ENCODE results near the gene UBE2R2. TPM values are rescaled to one million over a fixed set of nuclear protein-coding genes. Genes with fewer than 3 reads are reported as not detected.

The UBE2R2 gene
- total RNA-seq, 2 experiments from 2014 or later, result 13.7 to 57.3 TPM

- TF ChIP-seq EZH2phosphoT487 (IDR thresholded peaks at IDR 0.05; ENCODE audit: borderline replicate concordance, low read depth, low read length), result no peak
- TF ChIP-seq, protein P1, sequence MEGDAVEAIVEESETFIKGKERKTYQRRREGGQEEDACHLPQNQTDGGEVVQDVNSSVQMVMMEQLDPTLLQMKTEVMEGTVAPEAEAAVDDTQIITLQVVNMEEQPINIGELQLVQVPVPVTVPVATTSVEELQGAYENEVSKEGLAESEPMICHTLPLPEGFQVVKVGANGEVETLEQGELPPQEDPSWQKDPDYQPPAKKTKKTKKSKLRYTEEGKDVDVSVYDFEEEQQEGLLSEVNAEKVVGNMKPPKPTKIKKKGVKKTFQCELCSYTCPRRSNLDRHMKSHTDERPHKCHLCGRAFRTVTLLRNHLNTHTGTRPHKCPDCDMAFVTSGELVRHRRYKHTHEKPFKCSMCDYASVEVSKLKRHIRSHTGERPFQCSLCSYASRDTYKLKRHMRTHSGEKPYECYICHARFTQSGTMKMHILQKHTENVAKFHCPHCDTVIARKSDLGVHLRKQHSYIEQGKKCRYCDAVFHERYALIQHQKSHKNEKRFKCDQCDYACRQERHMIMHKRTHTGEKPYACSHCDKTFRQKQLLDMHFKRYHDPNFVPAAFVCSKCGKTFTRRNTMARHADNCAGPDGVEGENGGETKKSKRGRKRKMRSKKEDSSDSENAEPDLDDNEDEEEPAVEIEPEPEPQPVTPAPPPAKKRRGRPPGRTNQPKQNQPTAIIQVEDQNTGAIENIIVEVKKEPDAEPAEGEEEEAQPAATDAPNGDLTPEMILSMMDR (conservative IDR thresholded peaks at IDR 0.05; ENCODE audit: low read length), result no peak
- Histone ChIP-seq H2AFZ (ENCODE audit: low read length) (no peak overlapping the region), H3K79me2 (ENCODE audit: insufficient read depth, low read depth, low read length) (no peaks in the 10 kb centered on the region), H4K20me1 (ENCODE audit: insufficient read depth, low read length) (no peaks in the 10 kb centered on the region), H3K9me3 (ENCODE audit: low read length) (no peaks in the 10 kb centered on the region), H3K4me2 (ENCODE audit: low read length) (no peak overlapping the region), H3K4me1 (ENCODE audit: insufficient read depth, low read length, poor library complexity, severe bottlenecking) (peaks cover 4% of the 10 kb centered on the region), H3K4me3 (ENCODE audit: low read depth, low read length, poor library complexity, severe bottlenecking) (no peak overlapping the region), H3K36me3 (ENCODE audit: insufficient read depth, low read length) (no peaks in the 10 kb centered on the region), H3K27ac (ENCODE audit: low read depth, low read length, poor library complexity, severe bottlenecking) (no peak overlapping the region), H3K9me2 (ENCODE audit: insufficient read depth, low read length) (no peaks in the 10 kb centered on the region)
- no TSS peak for BruUV-seq (replicated peaks)
- intact Hi-C loops (cut with micrococcal nuclease; ENCODE audit: unreplicated experiment), result no loop called here
- DNase-seq (ENCODE audit: low spot score), result no peak
- POLR2A ChIA-PET, result no interaction called here
- CTCF ChIA-PET (ENCODE audit: unreplicated experiment), result no interaction called here
Measured at GRCh38 chr9:33776578-33776977, 40.4 kb upstream of the UBE2R2 start.

GRCh38 chr9:33778700-33779351, 38.1 kb upstream of the UBE2R2 start:
- ChIA-PET CTCF (ENCODE audit: unreplicated experiment) (interaction anchor here (0.6 kb wide), 1 partner anchor 41 kb away, joined by 3 read pairs; no protein-coding TSS in a partner anchor), POLR2A (interaction anchor here (0.6 to 1.2 kb wide), 4 partner anchors 35 to 686 kb away, joined by 3 to 4 read pairs (median 4); no protein-coding TSS in a partner anchor)
- intact Hi-C loops (cut with micrococcal nuclease; ENCODE audit: unreplicated experiment), result loop anchor here (2.0 kb wide), 2 partner anchors 40 to 154 kb away; no protein-coding TSS in a partner anchor
- H3K36me3 ChIP-seq (ENCODE audit: insufficient read depth, low read length), result no peaks in the 10 kb centered on the region
- H3K4me1 ChIP-seq (ENCODE audit: insufficient read depth, low read length, poor library complexity, severe bottlenecking), result peaks cover 4% of the 10 kb centered on the region
- TF ChIP-seq EZH2phosphoT487 (IDR thresholded peaks at IDR 0.05; ENCODE audit: borderline replicate concordance, low read depth, low read length), result no peak
- TF ChIP-seq, protein P1 (conservative IDR thresholded peaks at IDR 0.05; ENCODE audit: low read length), result peak; percentile 89
- no peaks in the 10 kb centered on the region for H3K79me2 ChIP-seq (ENCODE audit: insufficient read depth, low read depth, low read length)
- no TSS peak for BruUV-seq (replicated peaks)
- no peak overlapping the region for H3K4me3 ChIP-seq (ENCODE audit: low read depth, low read length, poor library complexity, severe bottlenecking)
- H3K27ac ChIP-seq (ENCODE audit: low read depth, low read length, poor library complexity, severe bottlenecking), result no peak overlapping the region
- no peaks in the 10 kb centered on the region; the same call in 1 of the 2 replicates for H3K9me2 ChIP-seq (ENCODE audit: insufficient read depth, low read length)
- H2AFZ ChIP-seq (ENCODE audit: low read length), result no peak overlapping the region
- no peaks in the 10 kb centered on the region for H4K20me1 ChIP-seq (ENCODE audit: insufficient read depth, low read length)
- DNase-seq (ENCODE audit: low spot score), result peak; percentile 75
- H3K4me2 ChIP-seq (ENCODE audit: low read length), result no peak overlapping the region
- no peaks in the 10 kb centered on the region for H3K9me3 ChIP-seq (ENCODE audit: low read length)

GRCh38 chr9:33780276-33780675, 36.7 kb upstream of the UBE2R2 start:
- Histone ChIP-seq H2AFZ (ENCODE audit: low read length) (no peak overlapping the region), H3K9me2 (ENCODE audit: insufficient read depth, low read length) (no peaks in the 10 kb centered on the region; the same call in 1 of the 2 replicates), H3K4me3 (ENCODE audit: low read depth, low read length, poor library complexity, severe bottlenecking) (no peak overlapping the region), H4K20me1 (ENCODE audit: insufficient read depth, low read length) (no peaks in the 10 kb centered on the region), H3K9me3 (ENCODE audit: low read length) (no peaks in the 10 kb centered on the region), H3K4me1 (ENCODE audit: insufficient read depth, low read length, poor library complexity, severe bottlenecking) (peaks cover 4% of the 10 kb centered on the region), H3K79me2 (ENCODE audit: insufficient read depth, low read depth, low read length) (no peaks in the 10 kb centered on the region), H3K27ac (ENCODE audit: low read depth, low read length, poor library complexity, severe bottlenecking) (no peak overlapping the region), H3K36me3 (ENCODE audit: insufficient read depth, low read length) (no peaks in the 10 kb centered on the region), H3K4me2 (ENCODE audit: low read length) (no peak overlapping the region)
- ChIA-PET POLR2A (interaction anchor here (0.8 kb wide), 1 partner anchor 27 kb away, joined by 3 read pairs; no protein-coding TSS in a partner anchor), CTCF (ENCODE audit: unreplicated experiment) (no interaction called here)
- no peak for DNase-seq (ENCODE audit: low spot score)
- TF ChIP-seq EZH2phosphoT487 (IDR thresholded peaks at IDR 0.05; ENCODE audit: borderline replicate concordance, low read depth, low read length), result no peak
- TF ChIP-seq, protein P1 (conservative IDR thresholded peaks at IDR 0.05; ENCODE audit: low read length), result no peak
- intact Hi-C loops (cut with micrococcal nuclease; ENCODE audit: unreplicated experiment), result no loop called here
- BruUV-seq (replicated peaks), result no TSS peak

Measured in OCI-LY7 (cell line).